Activated CD8-positive, alpha-beta memory T cell treated with anti-CD3 and anti-CD28 coated beads for 1 hour (primary cell): Measurements from ENCODE around the gene MYO1C.
A peak's percentile ranks its signal among the peaks of the same experiment; 100 is the strongest.
"Not testable (repeated sequence)": the region's sequence is repeated elsewhere in the genome, so short reads cannot be mapped to it uniquely, and the experiment has no call there.

Experiments
- DNase-seq, 2 donors: peaks; one replicate each; pipeline ENCODE4 v3.0.0-alpha.2; 2020; ENCODE audit warnings: low read depth in 1 of 2; ENCODE audit errors: extremely low read depth in 1 of 2

Gene MYO1C

GRCh38 chr17:1467258-1467657 is 25.2 kb downstream of the MYO1C start:
- DNase-seq = no peak

DNA sequence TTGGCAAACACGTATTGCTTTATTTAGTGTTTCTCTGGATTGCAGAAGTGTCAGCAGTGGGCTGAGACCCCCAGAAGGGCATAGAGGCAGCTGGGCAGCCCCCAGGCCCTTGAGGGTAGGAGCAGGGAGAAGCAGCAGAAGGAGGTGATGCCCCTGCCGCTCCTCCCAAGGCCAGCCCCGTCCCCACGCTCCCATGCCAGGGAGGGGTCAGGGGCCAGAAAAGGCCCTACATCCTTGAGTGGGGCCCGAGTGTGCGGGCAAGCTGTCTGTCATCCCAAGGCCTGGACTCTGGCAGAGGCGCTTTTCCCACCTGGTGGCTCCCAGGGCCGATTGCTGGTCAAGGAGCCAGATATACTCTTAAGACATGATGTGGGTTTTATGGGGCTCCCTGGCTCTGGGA is 28.3 kb downstream of the MYO1C start:
- no peak for DNase-seq

GRCh38 chr17:1462164-1463112 is 30.0 kb downstream of the MYO1C start:
- no peak for DNase-seq

DNA sequence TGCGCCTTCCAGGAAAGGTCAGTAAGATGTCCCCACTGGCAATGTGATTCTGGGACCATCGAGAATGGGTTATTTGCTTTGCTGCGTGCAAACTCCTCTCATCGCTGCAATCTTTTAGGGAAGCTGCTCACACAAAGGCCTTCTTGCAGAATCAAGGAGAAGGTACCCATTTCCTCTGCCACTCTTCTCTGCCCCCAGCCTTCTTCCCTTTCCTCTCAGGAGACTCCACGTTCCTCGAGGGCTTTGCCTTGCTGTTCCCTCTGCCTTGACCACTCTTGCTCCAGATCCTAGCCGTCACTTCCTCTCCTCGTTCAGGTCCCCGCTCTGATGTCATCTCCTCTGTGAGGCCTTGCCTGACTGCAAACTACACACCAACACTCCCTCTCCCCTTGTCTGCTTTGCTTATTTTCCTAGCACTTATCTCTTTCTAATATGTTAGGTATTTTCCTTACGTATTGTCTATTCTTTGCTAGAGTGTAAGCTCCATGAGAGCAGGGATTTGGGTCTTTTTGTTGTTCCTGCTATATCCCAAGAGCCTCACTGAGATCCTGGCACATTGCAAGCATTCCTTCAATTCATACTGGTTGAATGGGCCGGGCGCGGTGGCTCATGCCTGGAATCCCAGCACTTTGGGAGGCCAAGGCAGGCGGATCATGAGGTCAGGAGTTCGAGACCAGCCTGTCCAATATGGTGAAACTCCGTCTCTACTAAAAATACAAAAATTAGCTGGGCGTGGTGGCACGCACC is 31.1 kb downstream of the MYO1C start:
- no peak for DNase-seq

- DNase-seq = no peak
These were observed 32.3 kb downstream of the MYO1C start for GRCh38 chr17:1460233-1460632.

GRCh38 chr17:1455797-1456599 is 36.5 kb downstream of the MYO1C start, which contains the start of gene CRK:
Gene CRK (minus strand): TSS chr17:1456232. CDS start chr17:1456117, 115 bp downstream.
- DNase-seq = peak; percentile 88 to 99

GRCh38 chr17:1455291-1455796 is 37.1 kb downstream of the MYO1C start:
- no peak for DNase-seq

GRCh38 chr17:1454541-1454940 is 37.9 kb downstream of the MYO1C start:
- DNase-seq = no peak

GRCh38 chr17:1453694-1454093 is 38.8 kb downstream of the MYO1C start:
- not testable (repeated sequence) for DNase-seq

GRCh38 chr17:1452836-1453235 is 39.6 kb downstream of the MYO1C start:
- DNase-seq = no peak

GRCh38 chr17:1450261-1450660 is 42.2 kb downstream of the MYO1C start:
- DNase-seq = not testable (repeated sequence)

GRCh38 chr17:1449412-1449967 is 43.0 kb downstream of the MYO1C start:
- DNase-seq = no peak

- no peak for DNase-seq
These were observed 45.4 kb downstream of the MYO1C start for GRCh38 chr17:1447052-1447451.

- no peak for DNase-seq
These were observed 46.3 kb downstream of the MYO1C start for GRCh38 chr17:1446201-1446600.

DNA sequence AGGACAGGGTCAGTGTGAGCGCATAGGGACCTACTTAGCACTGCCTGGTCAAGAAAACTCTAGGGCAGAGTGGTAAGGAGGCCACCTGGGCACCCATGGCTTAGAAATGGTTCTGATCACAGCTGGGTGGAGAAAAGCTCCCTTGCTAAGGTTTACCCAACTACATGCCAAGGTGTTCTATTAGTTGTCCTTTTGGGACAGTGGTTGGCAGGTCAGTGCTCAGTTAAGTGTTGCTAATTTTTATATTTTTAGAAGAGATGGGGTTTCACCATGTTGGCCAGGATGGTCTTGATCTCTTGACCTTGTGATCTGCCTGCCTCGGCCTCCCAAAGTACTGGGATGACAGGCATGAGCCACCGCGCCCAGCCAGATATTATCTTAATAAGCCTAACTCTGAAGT is 46.8 kb downstream of the MYO1C start:
- not testable (repeated sequence) for DNase-seq

DNA sequence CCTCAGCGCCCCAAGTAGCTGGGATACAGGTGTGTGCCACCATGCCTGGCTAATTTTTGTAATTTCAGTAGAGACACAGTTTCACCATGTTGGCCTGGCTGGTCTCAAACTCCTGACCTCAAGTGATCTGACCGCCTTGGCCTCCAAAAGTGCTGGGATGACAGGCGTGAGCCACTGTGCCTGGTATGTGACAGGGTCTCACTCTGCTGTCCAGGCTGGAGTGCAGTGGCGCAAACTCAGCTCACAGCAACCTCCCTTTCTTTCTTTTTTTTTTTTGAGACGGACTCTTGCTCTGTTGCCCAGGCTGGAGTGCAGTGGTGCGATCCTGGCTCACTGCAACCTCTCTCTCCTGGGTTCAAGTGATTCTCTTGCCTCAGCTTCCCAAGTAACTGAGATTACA is 49.8 kb downstream of the MYO1C start:
- DNase-seq = not testable (repeated sequence)

DNA sequence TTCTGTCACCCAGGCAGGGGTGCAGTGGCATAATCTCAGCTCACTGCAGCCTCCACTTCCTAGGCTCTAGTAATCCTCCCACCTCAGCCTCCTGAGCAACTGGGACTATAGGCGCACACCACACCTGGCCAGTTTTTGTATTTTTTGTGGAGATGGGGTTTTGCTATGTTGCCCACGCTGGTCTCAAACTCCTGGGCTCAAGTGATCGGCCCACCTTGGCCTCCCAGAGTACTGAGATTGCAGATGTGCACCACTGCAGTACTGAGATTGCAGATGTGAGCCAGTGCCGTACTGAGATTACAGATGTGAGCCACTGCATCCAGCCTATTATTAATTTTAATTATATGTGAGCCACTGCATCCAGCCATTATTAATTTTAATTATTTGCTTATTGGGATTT is 50.3 kb downstream of the MYO1C start:
- DNase-seq = no peak

DNA sequence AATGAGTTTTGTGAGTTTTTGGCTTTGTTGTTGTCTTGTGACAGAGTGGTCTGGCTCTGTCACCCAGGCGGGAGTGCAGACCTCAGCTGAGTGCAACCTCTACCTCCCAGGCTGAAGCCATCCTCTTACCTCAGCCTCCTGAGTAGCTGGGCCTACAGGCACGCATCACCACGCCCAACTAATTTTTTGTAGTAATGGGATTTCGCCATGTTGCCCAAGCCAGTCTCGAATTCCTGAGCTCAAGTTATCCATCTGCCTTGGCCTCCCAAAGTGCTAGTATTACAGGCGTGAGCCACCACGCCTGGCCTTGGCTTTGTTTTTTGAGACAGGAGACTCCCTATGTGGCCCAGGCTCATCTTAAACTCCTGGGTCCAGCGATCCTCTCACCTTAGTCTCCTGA is 51.6 kb downstream of the MYO1C start:
- DNase-seq = no peak

GRCh38 chr17:1438593-1439083 is 53.8 kb downstream of the MYO1C start:
- no peak for DNase-seq

DNA sequence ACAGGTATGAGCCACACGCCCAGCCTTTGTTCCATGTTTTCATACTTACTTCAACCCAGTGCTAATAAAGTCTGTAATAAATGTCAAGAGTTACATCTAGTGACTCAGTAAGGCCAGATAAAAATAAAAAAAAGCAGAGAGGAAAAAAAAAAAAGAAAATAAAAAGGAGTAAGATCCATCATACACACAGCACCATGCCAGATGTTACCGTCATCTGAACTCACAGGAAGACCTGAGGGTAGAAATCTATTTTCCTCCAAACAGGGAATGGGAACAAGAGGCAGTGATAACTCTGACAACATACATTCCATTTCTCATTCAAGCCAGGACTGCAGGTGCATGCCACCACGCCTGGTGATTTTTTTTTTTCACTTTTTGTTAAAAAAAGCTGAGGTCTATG is 57.2 kb downstream of the MYO1C start:
- no peak for DNase-seq
